GM10248 (cell line): ENCODE results near the gene ACTMAP.

ENCODE experiments used
- CTCF ChIA-PET: fragments of 300-600 bp; sonication (Branson Sonifier 250); formaldehyde crosslinking; extraction: SDS; loops from one replicate; lab custom pipeline; 2021; ENCODE audit warnings: antibody characterized with exemption; lab: Yijun Ruan, JAX
- POLR2A ChIA-PET: fragments of 350-650 bp; sonication (Branson Sonifier 250); formaldehyde crosslinking; extraction: SDS; loops from one replicate; lab custom pipeline; 2020; ENCODE audit warnings: antibody characterized with exemption; lab: Yijun Ruan, JAX
- DNase-seq: peaks from one replicate; pipeline ENCODE4 v3.0.0; 2012; ENCODE audit errors: extremely low spot score
- TF ChIP-seq, protein P1 (sequence below): IDR thresholded peaks from 2 replicates; pipeline ENCODE4 v1.5.1; 2012; ENCODE audit warnings: mild to moderate bottlenecking, low read depth; ENCODE audit errors: extremely low read depth, missing control alignments, control extremely low read depth

ACTMAP gene, protein sequence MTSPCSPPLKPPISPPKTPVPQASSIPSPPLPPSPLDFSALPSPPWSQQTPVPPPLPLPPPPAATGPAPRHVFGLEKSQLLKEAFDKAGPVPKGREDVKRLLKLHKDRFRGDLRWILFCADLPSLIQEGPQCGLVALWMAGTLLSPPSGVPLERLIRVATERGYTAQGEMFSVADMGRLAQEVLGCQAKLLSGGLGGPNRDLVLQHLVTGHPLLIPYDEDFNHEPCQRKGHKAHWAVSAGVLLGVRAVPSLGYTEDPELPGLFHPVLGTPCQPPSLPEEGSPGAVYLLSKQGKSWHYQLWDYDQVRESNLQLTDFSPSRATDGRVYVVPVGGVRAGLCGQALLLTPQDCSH

DNA sequence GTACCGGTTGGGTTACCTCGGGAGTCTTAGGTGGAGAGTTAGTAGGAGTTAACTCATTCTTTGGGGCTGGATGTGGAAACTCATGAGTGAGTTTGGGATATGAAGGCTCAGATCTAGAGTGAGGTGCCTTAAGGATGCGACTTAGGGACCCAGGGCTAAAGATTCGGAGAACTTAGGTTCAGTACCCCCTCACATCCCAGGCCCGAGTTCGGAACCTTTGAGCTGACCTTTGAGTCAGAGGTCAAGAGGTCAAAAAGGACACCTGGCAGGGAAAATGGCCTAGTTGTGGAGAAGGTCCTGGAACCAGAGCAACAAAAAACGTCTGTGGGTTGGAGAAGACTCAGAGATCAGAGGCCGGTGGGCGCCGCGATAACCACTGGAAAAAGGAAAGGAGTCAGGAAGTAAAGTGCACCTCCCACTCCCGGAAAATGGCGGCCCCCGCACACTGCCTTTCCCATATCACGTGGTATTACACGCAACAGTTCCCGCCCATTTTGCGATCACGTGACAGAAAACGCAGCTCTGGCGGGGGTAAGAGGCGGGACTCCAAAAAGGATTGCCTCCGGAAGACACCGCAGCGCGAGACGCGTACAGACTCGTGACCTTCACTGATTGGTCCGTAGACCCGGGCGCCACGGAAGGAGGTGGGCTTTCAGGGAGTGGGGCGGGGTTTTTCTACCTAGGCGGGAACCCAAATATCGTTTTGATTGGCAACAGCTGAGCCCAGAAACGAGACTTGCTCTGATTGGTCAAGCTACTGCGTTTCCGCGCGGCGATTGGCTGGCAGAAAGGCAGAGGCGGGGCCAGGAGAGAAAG is at the start of gene ACTMAP:
TSS of gene ACTMAP (minus strand) at position 420 of the 816 bp plus-strand sequence. CDS start 674 bp downstream, outside the sequence.
- peak; percentile 99 for DNase-seq
- TF ChIP-seq, protein P1, sequence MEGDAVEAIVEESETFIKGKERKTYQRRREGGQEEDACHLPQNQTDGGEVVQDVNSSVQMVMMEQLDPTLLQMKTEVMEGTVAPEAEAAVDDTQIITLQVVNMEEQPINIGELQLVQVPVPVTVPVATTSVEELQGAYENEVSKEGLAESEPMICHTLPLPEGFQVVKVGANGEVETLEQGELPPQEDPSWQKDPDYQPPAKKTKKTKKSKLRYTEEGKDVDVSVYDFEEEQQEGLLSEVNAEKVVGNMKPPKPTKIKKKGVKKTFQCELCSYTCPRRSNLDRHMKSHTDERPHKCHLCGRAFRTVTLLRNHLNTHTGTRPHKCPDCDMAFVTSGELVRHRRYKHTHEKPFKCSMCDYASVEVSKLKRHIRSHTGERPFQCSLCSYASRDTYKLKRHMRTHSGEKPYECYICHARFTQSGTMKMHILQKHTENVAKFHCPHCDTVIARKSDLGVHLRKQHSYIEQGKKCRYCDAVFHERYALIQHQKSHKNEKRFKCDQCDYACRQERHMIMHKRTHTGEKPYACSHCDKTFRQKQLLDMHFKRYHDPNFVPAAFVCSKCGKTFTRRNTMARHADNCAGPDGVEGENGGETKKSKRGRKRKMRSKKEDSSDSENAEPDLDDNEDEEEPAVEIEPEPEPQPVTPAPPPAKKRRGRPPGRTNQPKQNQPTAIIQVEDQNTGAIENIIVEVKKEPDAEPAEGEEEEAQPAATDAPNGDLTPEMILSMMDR = no peak
- CTCF ChIA-PET = interaction anchor here (1.0 to 1.3 kb wide), 4 partner anchors 26 to 87 kb away, joined by 3 to 7 read pairs (median 4); partner anchors contain the start of gene RAB4B
- POLR2A ChIA-PET = interaction anchor here (0.5 to 1.5 kb wide), 7 partner anchors 9 to 60 kb away, joined by 3 to 21 read pairs (median 5); partner anchors contain the start of genes COQ8B, EGLN2, ITPKC and NUMBL

DNA sequence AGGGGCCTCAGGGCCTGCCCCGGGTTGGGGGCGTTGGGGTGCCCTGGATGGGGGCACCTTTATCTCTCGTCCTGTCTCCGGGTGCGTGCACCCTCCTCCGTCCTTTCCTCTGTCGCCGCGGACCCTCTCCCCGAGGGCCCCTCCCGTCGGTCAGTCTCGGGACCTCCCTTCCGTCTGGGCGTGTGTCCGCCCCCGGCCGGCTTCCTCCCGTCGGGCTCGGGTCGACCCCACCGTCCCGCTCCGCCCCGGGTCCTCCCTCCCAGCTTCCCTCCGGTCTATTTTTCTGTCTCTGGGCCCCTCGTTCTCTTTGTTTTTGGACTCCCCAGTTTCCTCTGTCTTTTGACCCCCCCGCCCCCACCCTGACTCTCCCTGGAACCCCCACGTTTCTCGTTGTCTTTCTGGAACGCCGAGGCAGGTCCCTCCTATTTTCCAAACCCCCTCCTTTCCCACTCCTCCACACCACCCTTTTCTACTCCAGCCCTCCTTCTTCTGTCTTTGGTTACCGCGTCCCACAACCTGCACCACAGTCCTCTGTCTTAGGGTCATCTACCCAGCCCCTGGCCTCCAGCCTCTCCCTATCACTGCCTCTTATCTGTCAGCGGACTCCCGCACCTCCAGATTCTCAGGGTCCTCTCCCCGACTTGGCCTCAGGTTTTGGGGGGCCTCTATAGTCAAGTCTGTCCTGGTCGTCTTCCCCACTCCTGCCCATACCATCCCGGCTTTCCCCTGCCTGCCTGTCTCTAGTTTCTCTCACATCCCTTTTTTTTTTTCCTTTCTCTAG is 49.5 kb upstream of the ACTMAP start:
- TF ChIP-seq, protein P1 = no peak
- ChIA-PET CTCF (interaction anchor here (1.3 to 3.2 kb wide), 2 partner anchors 13 to 83 kb away, joined by 3 to 12 read pairs; partner anchors contain the start of genes COQ8B and ITPKC), POLR2A (interaction anchor here (1.1 to 1.4 kb wide), 3 partner anchors 21 to 83 kb away, joined by 3 read pairs; partner anchors contain the start of genes COQ8B and ITPKC)
- DNase-seq = peak; percentile 50

DNA sequence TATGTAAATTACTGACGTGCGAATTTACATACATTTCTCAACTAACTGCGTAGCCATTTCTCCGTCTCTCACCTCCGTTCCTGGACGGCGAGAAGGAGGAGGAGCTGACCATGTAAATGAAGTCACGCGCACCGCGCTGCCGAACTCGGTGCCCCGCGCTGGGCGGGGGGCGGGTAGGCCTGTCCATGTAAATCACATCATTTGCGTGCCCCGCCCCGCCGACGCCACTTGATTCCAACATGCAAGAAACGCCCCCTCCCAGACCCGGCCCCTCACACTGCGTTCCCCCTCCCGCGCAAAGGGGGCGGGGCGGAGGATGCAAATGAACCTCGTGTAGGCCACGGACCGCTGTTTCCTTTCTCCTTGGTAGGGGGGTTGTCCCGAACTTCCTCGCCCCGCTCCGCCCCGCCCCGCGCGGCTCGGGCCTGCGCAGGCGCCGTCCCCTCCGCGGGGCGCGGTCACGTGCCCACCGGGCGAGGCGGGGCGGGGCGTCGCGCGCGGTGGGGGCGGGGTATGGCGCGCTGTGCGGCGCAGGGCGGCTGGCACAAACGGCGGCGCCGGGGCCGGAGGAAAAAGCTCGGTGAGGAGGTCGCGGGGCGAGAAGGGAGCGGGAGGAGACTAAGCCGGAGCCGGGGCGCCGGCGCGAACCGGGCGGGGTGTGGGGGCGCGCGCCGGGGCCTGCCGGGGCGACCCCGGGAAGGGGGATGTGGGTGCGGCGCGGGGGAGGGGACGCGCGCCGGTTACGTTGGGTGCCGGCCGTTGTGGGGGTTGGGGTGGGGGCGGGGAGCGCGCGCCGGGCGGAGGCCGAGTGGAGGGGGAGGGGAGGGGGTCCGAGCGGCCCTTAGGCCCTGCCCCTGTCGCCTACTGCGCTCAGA is 48.6 kb upstream of the ACTMAP start, which contains the start of gene EGLN2:
TSS of gene EGLN2 (plus strand) at position 509 of the 875 bp plus-strand sequence. CDS start 1,382 bp downstream, outside the sequence.
- TF ChIP-seq, protein P1 = no peak
- POLR2A ChIA-PET = interaction anchor here (0.6 to 2.4 kb wide), 7 partner anchors 17 to 106 kb away, joined by 3 to 35 read pairs (median 3); partner anchors contain the start of genes ACTMAP, COQ8B, ITPKC and RAB4B
- CTCF ChIA-PET = interaction anchor here (0.7 to 3.2 kb wide), 9 partner anchors 8 to 136 kb away, joined by 3 to 23 read pairs (median 4); partner anchors contain the start of gene RAB4B
- DNase-seq = peak; percentile 97

DNA sequence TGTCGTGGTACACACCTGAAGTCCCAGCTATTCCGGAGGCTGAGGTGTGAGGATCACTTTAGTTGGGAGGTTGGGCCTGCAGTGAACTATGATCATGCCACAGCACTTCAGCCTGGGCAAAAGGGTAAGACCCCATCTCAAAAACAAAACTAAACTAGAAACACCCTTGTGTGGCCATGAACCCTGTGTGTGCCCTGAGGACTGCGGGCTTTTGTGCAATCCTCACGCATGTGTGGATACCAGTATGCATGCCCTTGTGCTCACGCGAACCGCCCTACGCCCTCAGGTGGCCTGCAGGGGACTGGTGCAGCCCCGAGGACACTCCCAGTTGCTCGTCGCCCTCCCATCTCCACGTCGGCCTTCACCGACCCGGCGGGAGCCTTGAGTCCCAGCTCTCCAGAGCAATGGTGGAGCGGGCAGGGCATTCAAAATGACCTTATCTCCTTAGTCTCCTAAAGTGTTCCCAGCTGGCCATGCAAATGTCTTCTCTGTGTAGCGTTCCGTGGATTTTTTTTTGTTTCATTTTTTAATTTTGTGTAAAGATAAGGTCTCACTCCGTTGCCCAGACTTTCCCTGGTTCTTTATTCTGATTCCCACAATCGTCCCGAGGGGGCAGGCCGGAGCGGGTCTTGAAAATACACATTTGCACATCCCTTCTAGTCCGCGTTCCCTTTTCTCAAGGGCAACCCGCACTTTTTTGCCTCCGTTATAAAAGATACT is 47.8 kb upstream of the ACTMAP start:
- TF ChIP-seq, protein P1 = peak; percentile 61

More for the DNA sequence above, 47.8 kb upstream of the ACTMAP start:
- POLR2A ChIA-PET = interaction anchor here (0.7 to 2.4 kb wide), 5 partner anchors 16 to 81 kb away, joined by 3 to 35 read pairs (median 3); partner anchors contain the start of genes ACTMAP, COQ8B, ITPKC and RAB4B
- peak; percentile 79 for DNase-seq
- CTCF ChIA-PET = interaction anchor here (0.7 to 3.2 kb wide), 9 partner anchors 8 to 135 kb away, joined by 3 to 23 read pairs (median 4); partner anchors contain the start of gene RAB4B
